Liver (tissue), 9 donors: Measurements from ENCODE around the gene OR10P1. TPM values are rescaled to one million over a fixed set of nuclear protein-coding genes. Genes with fewer than 3 reads are reported as not detected.

ENCODE experiments used
- DNase-seq: peaks from one replicate; pipeline ENCODE4 v3.0.0-alpha.2; 2017; ENCODE audit warnings: low spot score
- H3K27ac ChIP-seq, 2 donors: one replicate each; pipeline ENCODE4 v1.7.0; 2013; ENCODE audit warnings: inconsistent platforms in 2 of 2, low read length in 2 of 2, control low read depth in 1 of 2, low read depth in 1 of 2, mild to moderate bottlenecking in 1 of 2
- H3K27me3 ChIP-seq, 4 donors: one replicate each; pipeline versions ENCODE4 v1.6.1 to v1.7.0; 2013; ENCODE audit warnings: low read length in 3 of 4, inconsistent platforms in 1 of 4, mild to moderate bottlenecking in 1 of 4, moderate library complexity in 1 of 4; ENCODE audit not compliant: control insufficient read depth in 4 of 4, insufficient read depth in 4 of 4
- H3K36me3 ChIP-seq, 4 donors: one replicate each; pipeline versions ENCODE4 v1.6.1 to v1.7.0; 2013; ENCODE audit warnings: low read length in 3 of 4, mild to moderate bottlenecking in 3 of 4, low read depth in 1 of 4, moderate library complexity in 1 of 4; ENCODE audit not compliant: control insufficient read depth in 4 of 4, insufficient read depth in 3 of 4
- H3K4me1 ChIP-seq, 4 donors: one replicate each; pipeline versions ENCODE4 v1.6.1 to v1.7.0; 2013; ENCODE audit warnings: low read length in 3 of 4, mild to moderate bottlenecking in 3 of 4, moderate library complexity in 1 of 4; ENCODE audit not compliant: control insufficient read depth in 4 of 4, insufficient read depth in 4 of 4
- H3K4me3 ChIP-seq, 3 donors: one replicate each; pipeline versions ENCODE4 v1.6.1 to v1.7.0; 2013; ENCODE audit warnings: low read length in 3 of 3, control low read depth in 1 of 3, low read depth in 1 of 3, mild to moderate bottlenecking in 1 of 3
- H3K9ac ChIP-seq, 2 donors: one replicate each; pipeline ENCODE4 v1.7.0; 2013; ENCODE audit warnings: low read length in 2 of 2, mild to moderate bottlenecking in 2 of 2, moderate library complexity in 2 of 2, control low read depth in 1 of 2, low read depth in 1 of 2
- H3K9me3 ChIP-seq, 4 donors: one replicate each; pipeline versions ENCODE4 v1.6.1 to v1.7.0; 2013; ENCODE audit warnings: low read length in 3 of 4; ENCODE audit not compliant: control insufficient read depth in 4 of 4
- FOXA1 ChIP-seq: IDR thresholded peaks from 2 replicates; pipeline ENCODE4 v1.6.1; 2016; ENCODE audit warnings: antibody characterized with exemption
- FOXA2 ChIP-seq: IDR thresholded peaks from 2 replicates; pipeline ENCODE4 v1.6.1; 2016; ENCODE audit warnings: antibody characterized with exemption
- JUND ChIP-seq, 2 donors: IDR thresholded peaks; 2 replicates each; pipeline ENCODE4 v1.6.1; 2016; ENCODE audit warnings: antibody characterized with exemption in 2 of 2
- NR2F2 ChIP-seq: IDR thresholded peaks from 2 replicates; pipeline ENCODE4 v1.6.1; 2016; ENCODE audit warnings: antibody characterized with exemption
- RXRA ChIP-seq, 2 donors: IDR thresholded peaks; 2 replicates each; pipeline ENCODE4 v1.6.1; 2017 to 2018; ENCODE audit warnings: antibody characterized with exemption in 2 of 2, mild to moderate bottlenecking in 1 of 2
- YY1 ChIP-seq: IDR thresholded peaks from 2 replicates; pipeline ENCODE4 v1.6.1; 2016; ENCODE audit warnings: antibody characterized with exemption, mild to moderate bottlenecking
- WGBS: extraction: QIAGEN DNeasy Blood & Tissue Kit; methylation state at CpG from one replicate; pipeline ENCODE4 v1.1.7; 2013; 5-methylcytosine and 5-hydroxymethylcytosine counted together
- polyA plus RNA-seq, 2 donors: library from polyadenylated mRNA; stranded (reverse) in 1 of 2; unstranded in 1 of 2; fragments of 200-250 nt in 1 of 2; fragments of >200 nt in 1 of 2; fragmentation: Nextera tagmentation in 1 of 2; extraction: Ambion mirVana in 1 of 2; gene quantifications; one replicate each; pipeline versions ENCODE4 v1.2.1 to v1.2.3, GENCODE V29; 2013 to 2015
- total RNA-seq, 2 donors: library from RNA; depleted of rRNA; stranded (reverse); fragments of >200 nt; gene quantifications; one replicate each; pipeline ENCODE4 v1.2.3, GENCODE V29; 2014
- TF ChIP-seq, protein P1 (sequence below): fragments of 150-350 bp; IDR thresholded peaks from 2 replicates; pipeline ENCODE4 v1.5.1; 2017; ENCODE audit warnings: improper control_type of control experiment, low read depth, low read length; ENCODE audit not compliant: missing input control
- TF ChIP-seq, protein P2 (sequence below): IDR thresholded peaks from 2 replicates; pipeline ENCODE4 v1.6.1; 2016; ENCODE audit warnings: antibody characterized with exemption, mild to moderate bottlenecking
- TF ChIP-seq, protein P3 (sequence below): IDR thresholded peaks from 2 replicates; pipeline ENCODE4 v1.6.1; 2016; ENCODE audit warnings: antibody characterized with exemption
- TF ChIP-seq, protein P4 (sequence below): IDR thresholded peaks from 2 replicates; pipeline ENCODE4 v1.6.1; 2016; ENCODE audit warnings: antibody characterized with exemption
- donor health status: healthy.
- donor health status: healthy.
- donor health status: healthy.
- donor health status: healthy.
- donor health status: healthy.

OR10P1 gene
- total and polyA plus RNA-seq, 4 donors, result not detected

DNA sequence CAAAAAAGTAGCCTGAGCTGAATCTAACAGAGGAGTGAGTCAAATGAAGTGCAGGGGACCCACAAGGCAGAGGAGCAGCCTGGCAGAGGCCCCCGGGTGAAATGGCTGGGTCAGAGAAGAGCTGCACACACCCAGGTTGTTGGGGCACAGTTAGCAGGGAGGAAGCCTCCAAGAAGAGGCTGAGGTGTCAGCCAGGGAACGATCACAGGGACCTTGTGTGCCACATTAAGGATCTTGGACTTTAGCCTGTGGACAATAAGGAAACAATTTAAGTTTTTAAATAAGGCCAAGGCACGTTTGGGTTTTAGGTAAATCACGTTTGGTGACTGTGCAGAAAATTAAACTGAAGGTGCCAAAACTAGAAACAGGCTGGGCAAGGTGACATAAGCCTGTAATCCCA is 35.1 kb downstream of the OR10P1 start:
- TF ChIP-seq NR2F2 (no peak), JUND (IDR thresholded peaks at IDR 0.05) (no peak), YY1 (no peak), FOXA1 (no peak)
- TF ChIP-seq, protein P1, sequence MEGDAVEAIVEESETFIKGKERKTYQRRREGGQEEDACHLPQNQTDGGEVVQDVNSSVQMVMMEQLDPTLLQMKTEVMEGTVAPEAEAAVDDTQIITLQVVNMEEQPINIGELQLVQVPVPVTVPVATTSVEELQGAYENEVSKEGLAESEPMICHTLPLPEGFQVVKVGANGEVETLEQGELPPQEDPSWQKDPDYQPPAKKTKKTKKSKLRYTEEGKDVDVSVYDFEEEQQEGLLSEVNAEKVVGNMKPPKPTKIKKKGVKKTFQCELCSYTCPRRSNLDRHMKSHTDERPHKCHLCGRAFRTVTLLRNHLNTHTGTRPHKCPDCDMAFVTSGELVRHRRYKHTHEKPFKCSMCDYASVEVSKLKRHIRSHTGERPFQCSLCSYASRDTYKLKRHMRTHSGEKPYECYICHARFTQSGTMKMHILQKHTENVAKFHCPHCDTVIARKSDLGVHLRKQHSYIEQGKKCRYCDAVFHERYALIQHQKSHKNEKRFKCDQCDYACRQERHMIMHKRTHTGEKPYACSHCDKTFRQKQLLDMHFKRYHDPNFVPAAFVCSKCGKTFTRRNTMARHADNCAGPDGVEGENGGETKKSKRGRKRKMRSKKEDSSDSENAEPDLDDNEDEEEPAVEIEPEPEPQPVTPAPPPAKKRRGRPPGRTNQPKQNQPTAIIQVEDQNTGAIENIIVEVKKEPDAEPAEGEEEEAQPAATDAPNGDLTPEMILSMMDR, result no peak
- TF ChIP-seq, protein P2, sequence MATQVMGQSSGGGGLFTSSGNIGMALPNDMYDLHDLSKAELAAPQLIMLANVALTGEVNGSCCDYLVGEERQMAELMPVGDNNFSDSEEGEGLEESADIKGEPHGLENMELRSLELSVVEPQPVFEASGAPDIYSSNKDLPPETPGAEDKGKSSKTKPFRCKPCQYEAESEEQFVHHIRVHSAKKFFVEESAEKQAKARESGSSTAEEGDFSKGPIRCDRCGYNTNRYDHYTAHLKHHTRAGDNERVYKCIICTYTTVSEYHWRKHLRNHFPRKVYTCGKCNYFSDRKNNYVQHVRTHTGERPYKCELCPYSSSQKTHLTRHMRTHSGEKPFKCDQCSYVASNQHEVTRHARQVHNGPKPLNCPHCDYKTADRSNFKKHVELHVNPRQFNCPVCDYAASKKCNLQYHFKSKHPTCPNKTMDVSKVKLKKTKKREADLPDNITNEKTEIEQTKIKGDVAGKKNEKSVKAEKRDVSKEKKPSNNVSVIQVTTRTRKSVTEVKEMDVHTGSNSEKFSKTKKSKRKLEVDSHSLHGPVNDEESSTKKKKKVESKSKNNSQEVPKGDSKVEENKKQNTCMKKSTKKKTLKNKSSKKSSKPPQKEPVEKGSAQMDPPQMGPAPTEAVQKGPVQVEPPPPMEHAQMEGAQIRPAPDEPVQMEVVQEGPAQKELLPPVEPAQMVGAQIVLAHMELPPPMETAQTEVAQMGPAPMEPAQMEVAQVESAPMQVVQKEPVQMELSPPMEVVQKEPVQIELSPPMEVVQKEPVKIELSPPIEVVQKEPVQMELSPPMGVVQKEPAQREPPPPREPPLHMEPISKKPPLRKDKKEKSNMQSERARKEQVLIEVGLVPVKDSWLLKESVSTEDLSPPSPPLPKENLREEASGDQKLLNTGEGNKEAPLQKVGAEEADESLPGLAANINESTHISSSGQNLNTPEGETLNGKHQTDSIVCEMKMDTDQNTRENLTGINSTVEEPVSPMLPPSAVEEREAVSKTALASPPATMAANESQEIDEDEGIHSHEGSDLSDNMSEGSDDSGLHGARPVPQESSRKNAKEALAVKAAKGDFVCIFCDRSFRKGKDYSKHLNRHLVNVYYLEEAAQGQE, result no peak
- no peak overlapping the region for H3K9ac ChIP-seq
- 72% methylated on average over 4 of the region's 4 CpGs for whole genome bisulfite sequencing
- DNase-seq, result no peak
- no peaks in the 10 kb centered on the region for H3K36me3 ChIP-seq
- no peaks in the 10 kb centered on the region for H3K27me3 ChIP-seq
- H3K27ac ChIP-seq, result no peak overlapping the region
- H3K4me1 ChIP-seq, result peaks cover 0 to 5% (median 1%) of the 10 kb centered on the region in 4 donors
- H3K4me3 ChIP-seq, result no peak overlapping the region
- no peaks in the 10 kb centered on the region for H3K9me3 ChIP-seq

DNA sequence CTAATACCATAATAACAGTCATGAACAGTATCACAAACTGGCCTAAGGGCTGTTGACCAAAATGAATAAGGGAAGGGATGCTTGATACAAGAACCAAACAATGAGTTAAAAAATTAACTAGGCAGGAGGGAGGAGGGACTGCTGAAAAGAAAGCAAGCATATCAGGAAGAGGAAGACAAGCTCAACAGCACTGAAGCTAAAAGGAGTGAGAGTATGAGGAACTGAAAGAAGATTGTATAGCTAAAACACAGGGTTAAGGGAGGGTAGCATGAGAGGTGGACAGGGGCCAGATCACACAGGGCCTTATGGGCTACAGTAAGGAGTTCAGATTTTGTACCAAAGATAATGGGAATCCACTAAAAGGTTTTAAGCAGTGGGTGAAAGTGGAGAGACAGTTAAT is 36.9 kb downstream of the OR10P1 start:
- H3K4me3 ChIP-seq, result no peak overlapping the region
- no peaks in the 10 kb centered on the region for H3K9me3 ChIP-seq
- H3K36me3 ChIP-seq, result no peaks in the 10 kb centered on the region
- peaks cover 0 to 5% (median 1%) of the 10 kb centered on the region in 4 donors for H3K4me1 ChIP-seq
- TF ChIP-seq YY1, result no peak
- H3K27me3 ChIP-seq, result no peaks in the 10 kb centered on the region
- H3K9ac ChIP-seq, result no peak overlapping the region
- DNase-seq, result no peak
- H3K27ac ChIP-seq, result no peak overlapping the region

DNA sequence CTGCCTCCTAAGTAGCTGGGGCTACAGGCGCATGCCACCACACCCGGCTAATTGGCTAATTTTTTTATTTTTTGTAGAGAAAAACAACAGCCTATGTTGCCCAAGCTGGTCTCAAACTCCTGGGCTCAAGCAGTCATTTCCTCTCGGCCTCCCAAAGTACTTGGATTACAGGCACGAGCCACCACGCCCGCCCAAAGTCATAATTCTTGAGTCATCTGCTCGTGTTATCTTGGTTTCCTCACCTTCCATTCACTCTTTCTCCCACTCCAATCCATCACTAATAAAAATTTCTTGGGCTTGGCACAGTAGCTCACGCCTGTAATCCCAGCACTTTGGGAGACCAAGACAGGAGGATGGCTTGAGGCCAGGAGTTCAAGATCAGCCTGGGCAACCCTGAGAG is 39.0 kb downstream of the OR10P1 start:
- Histone ChIP-seq H3K4me3 (no peak overlapping the region), H3K27ac (no peak overlapping the region), H3K9ac (no peak overlapping the region), H3K4me1 (peaks cover 0 to 8% (median 2%) of the 10 kb centered on the region in 4 donors), H3K36me3 (no peaks in the 10 kb centered on the region), H3K27me3 (no peaks in the 10 kb centered on the region), H3K9me3 (no peaks in the 10 kb centered on the region)
- 84% methylated on average over 8 of the region's 8 CpGs for WGBS
- TF ChIP-seq FOXA2 (no peak), RXRA (IDR thresholded peaks at IDR 0.05) (no peak)
- TF ChIP-seq, protein P3, sequence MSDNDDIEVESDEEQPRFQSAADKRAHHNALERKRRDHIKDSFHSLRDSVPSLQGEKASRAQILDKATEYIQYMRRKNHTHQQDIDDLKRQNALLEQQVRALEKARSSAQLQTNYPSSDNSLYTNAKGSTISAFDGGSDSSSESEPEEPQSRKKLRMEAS, result no peak
- TF ChIP-seq, protein P4, sequence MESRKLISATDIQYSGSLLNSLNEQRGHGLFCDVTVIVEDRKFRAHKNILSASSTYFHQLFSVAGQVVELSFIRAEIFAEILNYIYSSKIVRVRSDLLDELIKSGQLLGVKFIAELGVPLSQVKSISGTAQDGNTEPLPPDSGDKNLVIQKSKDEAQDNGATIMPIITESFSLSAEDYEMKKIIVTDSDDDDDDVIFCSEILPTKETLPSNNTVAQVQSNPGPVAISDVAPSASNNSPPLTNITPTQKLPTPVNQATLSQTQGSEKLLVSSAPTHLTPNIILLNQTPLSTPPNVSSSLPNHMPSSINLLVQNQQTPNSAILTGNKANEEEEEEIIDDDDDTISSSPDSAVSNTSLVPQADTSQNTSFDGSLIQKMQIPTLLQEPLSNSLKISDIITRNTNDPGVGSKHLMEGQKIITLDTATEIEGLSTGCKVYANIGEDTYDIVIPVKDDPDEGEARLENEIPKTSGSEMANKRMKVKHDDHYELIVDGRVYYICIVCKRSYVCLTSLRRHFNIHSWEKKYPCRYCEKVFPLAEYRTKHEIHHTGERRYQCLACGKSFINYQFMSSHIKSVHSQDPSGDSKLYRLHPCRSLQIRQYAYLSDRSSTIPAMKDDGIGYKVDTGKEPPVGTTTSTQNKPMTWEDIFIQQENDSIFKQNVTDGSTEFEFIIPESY, result no peak
- DNase-seq, result no peak
